SK-N-SH treated with all-trans-retinoic acid at 6 μM for 48 hours (cell line): Measurements from ENCODE around the gene CFAP20DC.

Experiments used
- OSR1 ChIP-seq: fragments of 250-450 bp; sonication (Bioruptor Pico); IDR thresholded peaks from 2 replicates; pipeline ENCODE4 v1.8.0; 2022; ENCODE audit warnings: moderate library complexity, mild to moderate bottlenecking, inconsistent platforms
- PPARA ChIP-seq: fragments of 250-450 bp; sonication (Bioruptor Pico); IDR thresholded peaks from 2 replicates; pipeline ENCODE4 v1.5.0; 2020; ENCODE audit warnings: mild to moderate bottlenecking, borderline replicate concordance
- RARB ChIP-seq: fragments of 250-450 bp; sonication (Bioruptor Pico); IDR thresholded peaks from 2 replicates; pipeline ENCODE4 v1.8.0; 2021; ENCODE audit warnings: mild to moderate bottlenecking, moderate library complexity
- TCF4 ChIP-seq: fragments of 250-450 bp; sonication (Bioruptor Pico); IDR thresholded peaks from 2 replicates; pipeline ENCODE4 v1.8.0; 2021; ENCODE audit warnings: mild to moderate bottlenecking, moderate library complexity, borderline replicate concordance
- TOX ChIP-seq: fragments of 250-450 bp; sonication (Bioruptor Pico); IDR thresholded peaks from 2 replicates; pipeline ENCODE4 v1.8.0; 2021; ENCODE audit warnings: mild to moderate bottlenecking, moderate library complexity, borderline replicate concordance
- ZC3H10 ChIP-seq: fragments of 250-450 bp; sonication (Bioruptor Pico); IDR thresholded peaks from 2 replicates; pipeline ENCODE4 v1.5.1; 2021; ENCODE audit warnings: mild to moderate bottlenecking, moderate library complexity
- ZFP3 ChIP-seq: fragments of 250-450 bp; sonication (Bioruptor Pico); IDR thresholded peaks from 2 replicates; pipeline ENCODE4 v1.5.0; 2020; ENCODE audit warnings: mild to moderate bottlenecking, moderate library complexity
- ZFP30 ChIP-seq: fragments of 450-650 bp; formaldehyde crosslinking; IDR thresholded peaks from 2 replicates; pipeline ENCODE4 v1.5.0; 2022; ENCODE audit warnings: mild to moderate bottlenecking, moderate library complexity
- ZNF70 ChIP-seq: fragments of 450-650 bp; formaldehyde crosslinking; IDR thresholded peaks from 2 replicates; pipeline ENCODE4 v1.5.0; 2020; ENCODE audit warnings: mild to moderate bottlenecking, moderate library complexity
- TF ChIP-seq, protein P1 (sequence below): fragments of 250-450 bp; sonication (Bioruptor Pico); IDR thresholded peaks from 2 replicates; pipeline ENCODE4 v1.5.1; 2020; ENCODE audit warnings: low read depth, mild to moderate bottlenecking, moderate library complexity
- TF ChIP-seq, protein P2 (sequence below): fragments of 250-450 bp; sonication (Bioruptor Pico); IDR thresholded peaks from 2 replicates; pipeline ENCODE4 v1.8.0; 2020; ENCODE audit warnings: mild to moderate bottlenecking, moderate library complexity, borderline replicate concordance

DNA sequence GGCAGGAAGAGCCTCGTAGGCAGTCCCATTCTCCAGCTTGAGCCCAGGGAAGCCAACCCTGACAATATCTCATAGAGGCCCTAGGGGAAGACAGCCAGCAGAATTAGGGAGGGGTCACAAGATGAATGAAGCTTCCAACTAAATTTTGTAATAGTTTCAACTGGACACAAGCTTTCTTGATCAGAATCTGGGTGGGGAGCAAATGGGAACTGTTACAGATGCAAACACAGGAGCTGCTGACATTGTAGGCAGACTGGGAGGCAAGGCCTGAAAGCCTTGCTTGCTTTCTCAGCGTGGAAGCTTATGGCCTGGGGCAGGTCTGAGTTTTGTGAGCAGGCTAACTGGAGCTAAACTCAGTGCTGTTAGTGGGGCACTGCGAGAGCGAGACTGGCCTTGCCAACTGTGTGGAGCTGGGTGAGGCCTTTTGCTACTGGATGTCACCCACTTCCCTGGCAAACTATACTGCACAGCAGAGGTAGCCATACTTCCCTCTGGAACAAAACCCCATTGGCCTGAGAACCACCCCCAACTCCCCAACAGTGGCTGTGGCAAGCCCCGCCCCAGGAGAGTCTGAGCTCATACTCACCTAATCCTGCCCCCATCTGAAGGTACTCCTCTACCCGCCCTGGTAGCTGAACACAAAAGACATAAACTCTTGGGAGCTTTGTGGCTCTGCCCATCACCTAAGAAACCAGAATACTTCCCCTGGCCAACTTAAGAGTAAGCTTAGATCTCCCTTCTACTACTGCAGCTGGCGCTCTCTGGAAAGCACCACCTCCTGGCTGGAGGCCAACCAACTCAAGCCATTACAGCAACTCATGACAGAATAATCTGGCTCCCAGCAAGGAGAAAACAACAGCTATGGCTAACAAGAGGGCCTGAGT lies 42.9 kb downstream of the CFAP20DC start:
- TF ChIP-seq RARB: no peak
- TF ChIP-seq, protein P1, sequence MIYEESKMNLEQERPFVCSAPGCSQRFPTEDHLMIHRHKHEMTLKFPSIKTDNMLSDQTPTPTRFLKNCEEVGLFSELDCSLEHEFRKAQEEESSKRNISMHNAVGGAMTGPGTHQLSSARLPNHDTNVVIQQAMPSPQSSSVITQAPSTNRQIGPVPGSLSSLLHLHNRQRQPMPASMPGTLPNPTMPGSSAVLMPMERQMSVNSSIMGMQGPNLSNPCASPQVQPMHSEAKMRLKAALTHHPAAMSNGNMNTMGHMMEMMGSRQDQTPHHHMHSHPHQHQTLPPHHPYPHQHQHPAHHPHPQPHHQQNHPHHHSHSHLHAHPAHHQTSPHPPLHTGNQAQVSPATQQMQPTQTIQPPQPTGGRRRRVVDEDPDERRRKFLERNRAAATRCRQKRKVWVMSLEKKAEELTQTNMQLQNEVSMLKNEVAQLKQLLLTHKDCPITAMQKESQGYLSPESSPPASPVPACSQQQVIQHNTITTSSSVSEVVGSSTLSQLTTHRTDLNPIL (CRISPR knock-in tag): no peak
- TF ChIP-seq ZFP30 (CRISPR knock-in tag): no peak
- TF ChIP-seq PPARA (CRISPR knock-in tag): no peak
- TF ChIP-seq ZNF70 (CRISPR knock-in tag): no peak
- TF ChIP-seq ZC3H10 (CRISPR knock-in tag): no peak
- no peak for TF ChIP-seq OSR1 (CRISPR knock-in tag)
- TF ChIP-seq, protein P2, sequence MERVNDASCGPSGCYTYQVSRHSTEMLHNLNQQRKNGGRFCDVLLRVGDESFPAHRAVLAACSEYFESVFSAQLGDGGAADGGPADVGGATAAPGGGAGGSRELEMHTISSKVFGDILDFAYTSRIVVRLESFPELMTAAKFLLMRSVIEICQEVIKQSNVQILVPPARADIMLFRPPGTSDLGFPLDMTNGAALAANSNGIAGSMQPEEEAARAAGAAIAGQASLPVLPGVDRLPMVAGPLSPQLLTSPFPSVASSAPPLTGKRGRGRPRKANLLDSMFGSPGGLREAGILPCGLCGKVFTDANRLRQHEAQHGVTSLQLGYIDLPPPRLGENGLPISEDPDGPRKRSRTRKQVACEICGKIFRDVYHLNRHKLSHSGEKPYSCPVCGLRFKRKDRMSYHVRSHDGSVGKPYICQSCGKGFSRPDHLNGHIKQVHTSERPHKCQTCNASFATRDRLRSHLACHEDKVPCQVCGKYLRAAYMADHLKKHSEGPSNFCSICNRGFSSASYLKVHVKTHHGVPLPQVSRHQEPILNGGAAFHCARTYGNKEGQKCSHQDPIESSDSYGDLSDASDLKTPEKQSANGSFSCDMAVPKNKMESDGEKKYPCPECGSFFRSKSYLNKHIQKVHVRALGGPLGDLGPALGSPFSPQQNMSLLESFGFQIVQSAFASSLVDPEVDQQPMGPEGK: no peak
- TF ChIP-seq TOX (CRISPR knock-in tag): no peak
- TF ChIP-seq ZFP3 (CRISPR knock-in tag): no peak
- TF ChIP-seq TCF4 (CRISPR knock-in tag): no peak
